ENCODE results near the gene FHIT. TPM values are rescaled to one million over a fixed set of nuclear protein-coding genes. Genes with fewer than 3 reads are reported as not detected.

Gene FHIT
- total RNA-seq, 4 donors from 2014 or later: 8.8 to 35.6 (median 12.6) TPM

DNA sequence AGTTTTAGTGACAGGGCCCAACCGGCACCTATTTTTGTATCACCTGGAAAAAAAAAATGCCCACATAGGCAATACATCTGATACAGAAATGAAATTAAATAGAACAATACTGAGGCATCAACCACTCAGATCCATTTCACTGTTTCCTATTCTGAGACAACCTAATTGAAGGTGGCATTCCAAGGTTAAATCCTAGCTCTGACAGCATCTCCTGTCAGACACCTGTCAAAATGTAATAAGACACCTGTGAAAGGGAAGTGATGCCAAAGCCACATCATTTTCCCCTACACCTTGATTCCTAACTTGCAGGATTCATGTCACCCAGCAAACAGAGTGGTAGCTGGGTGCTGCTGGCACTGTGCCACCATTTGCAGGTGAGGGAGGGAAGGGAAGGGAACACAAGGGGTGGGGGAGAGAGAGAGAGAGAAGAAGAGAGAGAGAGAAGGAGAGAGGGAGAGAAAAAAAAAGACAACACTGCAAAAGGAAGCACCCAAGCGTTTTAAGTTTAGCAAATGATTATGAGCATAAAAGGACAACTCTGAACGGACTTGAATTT lies 1156.8 kb downstream of the FHIT start:
- H3K27ac ChIP-seq: no peak overlapping the region
- no peaks in the 10 kb centered on the region for H3K36me3 ChIP-seq
- H3K27me3 ChIP-seq: no peaks in the 10 kb centered on the region
- TF ChIP-seq CTCF (IDR thresholded peaks at IDR 0.05) (no peak), EP300 (IDR thresholded peaks at IDR 0.05) (no peak), POLR2AphosphoS5 (IDR thresholded peaks at IDR 0.05) (no peak), POLR2A (IDR thresholded peaks at IDR 0.05) (no peak)
- H3K4me1 ChIP-seq: no peaks in the 10 kb centered on the region
- H3K4me3 ChIP-seq: no peak overlapping the region
- WGBS: 60% methylated on average over 3 of the region's 3 CpGs
- H3K9me3 ChIP-seq: no peaks in the 10 kb centered on the region
- no peak for DNase-seq (ENCODE audit: low spot score in 2 of 2)

DNA sequence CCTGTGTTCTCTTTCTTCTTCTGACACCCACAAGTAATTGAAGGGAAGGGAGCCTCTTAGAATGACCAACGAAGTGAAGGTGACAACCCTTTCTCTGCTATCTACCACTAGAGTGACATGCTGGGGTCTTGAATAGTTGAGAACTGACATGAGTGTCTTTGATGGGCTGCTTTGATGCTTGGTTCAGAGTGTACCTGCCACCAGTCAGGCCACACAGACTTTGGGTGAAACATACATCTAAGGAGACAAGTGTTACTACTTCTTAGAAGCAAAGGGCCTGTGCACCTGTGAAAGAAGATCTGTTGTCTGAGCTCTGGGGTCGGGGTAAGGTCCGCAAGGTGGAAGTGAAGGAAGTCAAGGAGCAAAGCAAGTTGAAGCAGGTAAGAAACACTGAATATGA lies 1160.7 kb downstream of the FHIT start:
- H3K4me3 ChIP-seq: no peak overlapping the region
- H3K9me3 ChIP-seq: no peaks in the 10 kb centered on the region
- no peaks in the 10 kb centered on the region for H3K36me3 ChIP-seq
- 85% methylated on average over 3 of the region's 3 CpGs for WGBS
- H3K27me3 ChIP-seq: no peaks in the 10 kb centered on the region
- no peak overlapping the region for H3K27ac ChIP-seq
- TF ChIP-seq EP300 (IDR thresholded peaks at IDR 0.05): no peak
- no peak for TF ChIP-seq CTCF (IDR thresholded peaks at IDR 0.05)
- TF ChIP-seq POLR2A (IDR thresholded peaks at IDR 0.05): no peak
- no peak for TF ChIP-seq POLR2AphosphoS5 (IDR thresholded peaks at IDR 0.05)
- no peaks in the 10 kb centered on the region for H3K4me1 ChIP-seq
- DNase-seq (ENCODE audit: low spot score in 2 of 2): no peak

DNA sequence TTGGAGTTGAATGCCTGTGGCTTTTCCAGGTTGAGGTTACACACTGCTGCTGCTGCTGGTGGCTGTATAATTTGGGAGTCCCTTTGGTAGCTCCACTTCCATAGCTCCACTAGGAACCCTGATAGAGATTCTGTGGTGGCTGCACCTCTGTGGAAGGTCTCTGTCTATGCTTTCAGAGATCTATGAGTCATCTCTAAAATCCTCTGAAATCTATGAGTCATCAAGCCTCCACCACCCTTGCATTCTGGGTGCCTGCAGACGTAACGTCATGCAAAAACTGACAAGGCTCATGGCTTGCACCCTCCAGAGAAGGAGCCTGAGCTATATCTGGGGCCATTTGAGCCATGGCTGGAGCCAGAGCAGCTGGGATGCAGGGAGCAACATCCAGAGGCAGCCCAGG lies 1164.4 kb downstream of the FHIT start:
- H3K4me1 ChIP-seq: no peaks in the 10 kb centered on the region
- no peaks in the 10 kb centered on the region for H3K27me3 ChIP-seq
- 44% methylated on average over 2 of the region's 2 CpGs for WGBS
- no peaks in the 10 kb centered on the region for H3K36me3 ChIP-seq
- DNase-seq (ENCODE audit: low spot score in 2 of 2): no peak
- H3K4me3 ChIP-seq: no peak overlapping the region
- TF ChIP-seq POLR2A (IDR thresholded peaks at IDR 0.05) (no peak), POLR2AphosphoS5 (IDR thresholded peaks at IDR 0.05) (no peak), EP300 (IDR thresholded peaks at IDR 0.05) (no peak), CTCF (IDR thresholded peaks at IDR 0.05) (no peak)
- H3K27ac ChIP-seq: no peak overlapping the region
- H3K9me3 ChIP-seq: no peaks in the 10 kb centered on the region

GRCh38 chr3:60085649-60086048 lies 1165.6 kb downstream of the FHIT start:
- H3K27ac ChIP-seq: no peak overlapping the region
- H3K36me3 ChIP-seq: no peaks in the 10 kb centered on the region
- no peak for DNase-seq (ENCODE audit: low spot score in 2 of 2)
- H3K4me1 ChIP-seq: no peaks in the 10 kb centered on the region
- H3K27me3 ChIP-seq: no peaks in the 10 kb centered on the region
- TF ChIP-seq EP300 (IDR thresholded peaks at IDR 0.05): no peak
- no peak for TF ChIP-seq POLR2AphosphoS5 (IDR thresholded peaks at IDR 0.05)
- no peak for TF ChIP-seq CTCF (IDR thresholded peaks at IDR 0.05)
- TF ChIP-seq POLR2A (IDR thresholded peaks at IDR 0.05): no peak
- H3K4me3 ChIP-seq: no peak overlapping the region
- H3K9me3 ChIP-seq: no peaks in the 10 kb centered on the region

GRCh38 chr3:60081381-60082095 lies 1169.7 kb downstream of the FHIT start:
- DNase-seq (ENCODE audit: low spot score in 2 of 2): no peak
- Histone ChIP-seq H3K9me3 (no peaks in the 10 kb centered on the region), H3K4me1 (no peaks in the 10 kb centered on the region), H3K27ac (no peak overlapping the region), H3K27me3 (no peaks in the 10 kb centered on the region), H3K36me3 (no peaks in the 10 kb centered on the region), H3K4me3 (no peak overlapping the region)
- TF ChIP-seq POLR2AphosphoS5 (IDR thresholded peaks at IDR 0.05) (no peak), EP300 (IDR thresholded peaks at IDR 0.05) (no peak), POLR2A (IDR thresholded peaks at IDR 0.05) (no peak), CTCF (IDR thresholded peaks at IDR 0.05) (no peak)
- WGBS: 59% methylated on average over 5 of the region's 5 CpGs

All from suprapubic skin (tissue), 4 donors.